ENCODE data around the gene SORT1.

GRCh38 chr1:109295712-109296415 lies 101.9 kb downstream of the SORT1 start:
- TF ChIP-seq OSR1 (CRISPR knock-in tag; IDR thresholded peaks at IDR 0.05) (no peak), ZNF8 (CRISPR knock-in tag; IDR thresholded peaks at IDR 0.05) (no peak), CSDC2 (CRISPR knock-in tag; IDR thresholded peaks at IDR 0.05) (no peak), RARB (CRISPR knock-in tag; IDR thresholded peaks at IDR 0.05) (no peak), GLIS3 (CRISPR knock-in tag; IDR thresholded peaks at IDR 0.05) (no peak), ISL1 (CRISPR knock-in tag; IDR thresholded peaks at IDR 0.05) (no peak), TSHZ2 (CRISPR knock-in tag; IDR thresholded peaks at IDR 0.05) (no peak)

Data from SK-N-SH treated with all-trans-retinoic acid at 6 μM for 48 hours (cell line).